ENCODE data around the gene PER3.

Gene PER3

GRCh38 chr1:7839526-7839925 lies 55.4 kb downstream of the PER3 start:
- no peak for DNase-seq

- DNase-seq, result no peak
Measured at GRCh38 chr1:7842517-7842916, 58.4 kb downstream of the PER3 start.

GRCh38 chr1:7845761-7846160 lies 61.7 kb downstream of the PER3 start:
- DNase-seq, result no peak

DNA sequence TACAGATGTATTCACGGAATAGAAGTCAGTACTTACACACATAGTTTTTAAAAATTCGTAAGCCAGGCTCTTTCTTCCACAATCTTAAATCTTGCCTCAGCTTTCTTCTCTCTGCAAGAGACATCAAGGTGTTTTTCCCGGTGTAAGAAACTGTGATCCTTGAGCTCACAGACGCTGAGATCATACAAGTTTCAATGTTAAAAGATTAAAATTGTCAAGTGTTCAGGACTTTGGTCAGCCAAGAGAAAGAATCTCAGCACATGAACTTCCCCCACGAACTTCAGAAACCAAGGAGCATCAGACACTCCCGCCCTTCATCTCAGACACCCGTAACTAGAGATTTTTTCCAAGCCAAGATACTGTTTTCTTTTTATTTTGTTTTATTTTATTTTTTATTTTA lies 62.6 kb downstream of the PER3 start:
- no peak for DNase-seq

GRCh38 chr1:7847599-7847998 lies 63.5 kb downstream of the PER3 start:
- DNase-seq, result no peak

DNA sequence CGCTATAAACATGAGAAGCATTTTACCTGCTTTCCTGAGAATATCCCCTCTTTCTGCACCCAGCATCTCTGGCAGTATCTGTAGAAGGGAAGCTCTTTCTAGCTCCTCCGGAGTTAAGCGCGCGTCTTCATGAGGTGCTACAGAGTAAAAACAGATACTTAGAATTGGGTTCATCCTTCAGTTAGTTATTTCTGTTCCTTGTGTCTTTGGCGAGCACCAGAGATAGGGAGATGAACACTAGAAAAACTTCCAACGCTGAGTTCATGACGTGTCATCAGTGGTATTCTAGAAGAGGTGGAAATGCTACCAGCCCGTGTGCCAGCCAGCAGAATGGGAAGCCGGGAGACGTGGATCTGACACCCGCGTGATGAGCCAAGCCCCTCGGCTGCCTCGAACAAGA lies 66.7 kb downstream of the PER3 start:
- DNase-seq, result no peak

- no peak for DNase-seq
Measured at GRCh38 chr1:7852804-7853683, 69.0 kb downstream of the PER3 start, which contains the start of gene UTS2. UTS2 (minus strand) TSS chr1:7853065; CDS start chr1:7853003, 62 bp downstream.

GRCh38 chr1:7853684-7854026 lies 69.6 kb downstream of the PER3 start:
- no peak for DNase-seq

GRCh38 chr1:7856345-7856744 lies 72.3 kb downstream of the PER3 start:
- no peak for DNase-seq

DNA sequence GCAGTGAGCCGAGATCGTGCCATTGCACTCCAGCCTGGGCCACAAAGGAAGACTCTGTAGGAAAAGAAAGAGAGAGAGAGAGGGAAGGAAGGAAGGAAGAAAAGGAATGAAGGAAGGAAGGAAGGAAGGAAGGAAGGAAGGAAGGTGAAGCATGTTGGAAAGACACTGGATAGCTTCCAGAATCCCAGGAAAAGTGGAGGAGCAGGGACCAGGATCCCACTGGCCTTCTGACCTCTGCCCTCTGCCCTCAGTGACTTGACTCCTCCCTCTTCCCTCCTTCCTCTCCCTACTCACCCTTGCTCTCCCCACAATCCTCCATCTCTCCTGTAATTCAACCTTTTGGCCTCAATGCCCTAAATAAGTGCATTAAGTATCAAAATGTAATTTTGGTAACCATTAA lies 72.9 kb downstream of the PER3 start:
- DNase-seq, result no peak

DNA sequence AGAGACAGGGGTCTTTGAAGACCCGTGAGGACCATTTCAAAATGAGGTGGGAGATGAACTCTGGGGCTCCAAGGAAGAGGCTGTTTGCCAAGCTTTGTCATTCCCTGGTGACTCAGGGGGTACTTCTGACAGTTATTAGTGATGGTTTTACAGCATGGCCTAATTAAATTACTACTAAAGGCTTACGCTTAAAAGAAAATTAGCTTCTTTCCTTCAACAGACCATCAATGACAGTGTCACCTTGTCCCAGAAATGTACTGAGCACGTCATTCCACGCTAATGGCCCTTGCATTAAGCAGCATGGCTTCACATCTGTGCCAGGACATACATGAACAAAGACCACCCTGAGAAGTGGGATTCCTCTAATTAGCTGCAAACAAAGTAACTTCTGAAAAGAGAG lies 73.9 kb downstream of the PER3 start:
- no peak for DNase-seq

- no peak for DNase-seq
Measured at GRCh38 chr1:7859406-7859805, 75.3 kb downstream of the PER3 start.

- DNase-seq, result no peak
Measured at GRCh38 chr1:7860130-7860529, 76.0 kb downstream of the PER3 start.

DNA sequence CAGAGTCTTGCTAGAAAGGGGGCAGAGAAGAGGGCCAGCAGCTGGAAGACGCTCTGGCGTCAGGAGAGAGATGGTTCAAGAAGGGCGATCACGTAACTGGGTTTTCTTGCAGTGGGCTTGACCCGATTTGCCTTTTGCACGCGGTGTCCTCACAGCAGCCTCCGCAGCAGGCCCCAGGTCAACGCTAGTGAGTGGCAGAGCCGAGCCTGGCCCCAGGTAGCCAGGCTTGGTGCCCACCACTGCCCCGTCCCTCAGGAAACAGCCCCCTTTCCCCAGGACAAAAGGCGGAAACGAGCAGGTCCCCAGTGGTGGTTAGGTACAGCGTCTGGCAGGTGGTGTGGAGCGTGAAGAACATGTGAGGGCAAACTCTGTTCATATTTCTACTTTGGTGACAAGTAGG lies 77.4 kb downstream of the PER3 start:
- no peak for DNase-seq

GRCh38 chr1:7862211-7863060 lies 78.3 kb downstream of the PER3 start:
- DNase-seq, result no peak

DNA sequence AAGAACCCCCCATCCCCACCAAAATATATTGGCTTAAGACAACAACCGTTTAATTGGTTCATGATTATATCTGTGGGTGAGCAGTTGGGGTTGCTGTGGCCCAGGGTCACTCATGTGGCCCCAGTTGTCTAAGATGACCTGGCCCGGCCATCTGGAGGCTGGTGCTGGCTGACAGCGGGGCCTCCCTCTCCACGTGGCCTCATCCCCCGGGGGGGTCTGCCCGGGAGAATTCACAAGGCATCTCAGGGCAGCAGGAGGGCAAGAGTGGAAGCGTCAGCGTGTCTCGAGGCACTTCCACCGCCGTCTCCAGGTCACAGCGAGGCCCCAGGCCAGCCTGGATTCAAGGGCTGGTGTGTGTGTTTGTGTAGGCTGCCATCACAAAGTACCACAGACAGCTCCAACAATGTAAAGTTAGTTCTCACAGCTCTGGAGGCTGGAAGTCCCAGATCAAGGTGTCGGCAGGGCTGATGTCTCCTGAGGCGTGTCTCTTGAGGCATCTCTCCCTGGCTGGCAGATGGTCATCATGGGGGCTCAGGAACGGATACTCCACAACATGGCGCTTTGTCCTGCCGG lies 79.8 kb downstream of the PER3 start:
- DNase-seq, result no peak

DNA sequence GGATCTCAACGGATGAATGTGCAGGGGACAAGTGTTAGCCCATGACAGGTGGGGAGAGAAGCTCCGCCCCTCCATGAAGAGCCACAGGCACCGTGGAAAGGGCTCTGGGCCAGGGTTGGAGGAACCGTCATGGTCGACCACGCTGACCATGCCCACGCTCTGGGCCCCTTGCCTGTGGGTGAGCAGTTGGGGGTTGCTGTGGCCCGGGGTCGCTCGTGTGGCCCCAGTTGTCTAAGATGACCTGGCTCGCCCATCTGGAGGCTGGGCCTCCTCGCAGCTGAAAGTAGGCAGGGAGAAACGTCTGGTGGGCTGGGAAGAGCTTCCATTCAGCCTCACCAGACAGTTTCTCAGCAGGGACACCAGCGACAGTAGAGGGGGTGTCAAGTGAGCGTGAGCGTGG lies 81.9 kb downstream of the PER3 start:
- no peak for DNase-seq

GRCh38 chr1:7868070-7868780 lies 84.1 kb downstream of the PER3 start:
- DNase-seq, result no peak

- DNase-seq, result no peak
Measured at GRCh38 chr1:7869136-7869920, 85.2 kb downstream of the PER3 start.

DNA sequence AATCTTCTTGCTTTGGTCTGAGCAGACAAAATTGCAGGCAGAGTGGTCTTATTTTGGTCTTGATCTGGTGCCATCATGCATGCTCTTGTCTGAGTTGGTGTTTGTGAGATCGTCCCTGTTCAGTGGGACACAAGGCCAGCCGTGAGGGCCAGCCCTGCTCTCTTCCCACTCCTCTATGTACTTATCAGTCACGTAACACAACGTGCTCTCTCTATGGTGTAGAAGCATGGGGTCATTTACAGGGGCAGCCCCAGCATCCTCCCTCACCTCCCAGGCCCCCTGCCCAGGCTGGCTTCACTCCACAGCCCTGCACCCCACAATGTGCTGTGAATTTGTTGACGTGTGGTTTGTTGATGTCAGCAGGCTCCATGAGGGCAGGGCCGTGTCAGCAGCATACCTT lies 87.0 kb downstream of the PER3 start:
- DNase-seq, result no peak

GRCh38 chr1:7873801-7874795 lies 90.0 kb downstream of the PER3 start:
- no peak for DNase-seq
